PC-3 (cell line): Measurements from ENCODE around the gene UBE2C.

Experiments used
- EZH2 ChIP-seq: fragments of 300-600 bp; sonication (generic); IDR thresholded peaks from one replicate; pipeline ENCODE4 v1.6.1; 2017; ENCODE audit warnings: antibody characterized with exemption, mild to moderate bottlenecking, low read length; ENCODE audit not compliant: unreplicated experiment
- EZH2phosphoT487 ChIP-seq: fragments of 300-600 bp; sonication (generic); IDR thresholded peaks from 2 replicates; pipeline ENCODE4 v1.6.1; 2018; ENCODE audit warnings: mild to moderate bottlenecking, antibody characterized with exemption, low read length, borderline replicate concordance
- TF ChIP-seq, protein P1 (sequence below): fragments of 300-600 bp; sonication (generic); conservative IDR thresholded peaks from 2 replicates; pipeline ENCODE4 v1.5.1; 2017; ENCODE audit warnings: antibody characterized with exemption, low read depth, mild to moderate bottlenecking, low read length

DNA sequence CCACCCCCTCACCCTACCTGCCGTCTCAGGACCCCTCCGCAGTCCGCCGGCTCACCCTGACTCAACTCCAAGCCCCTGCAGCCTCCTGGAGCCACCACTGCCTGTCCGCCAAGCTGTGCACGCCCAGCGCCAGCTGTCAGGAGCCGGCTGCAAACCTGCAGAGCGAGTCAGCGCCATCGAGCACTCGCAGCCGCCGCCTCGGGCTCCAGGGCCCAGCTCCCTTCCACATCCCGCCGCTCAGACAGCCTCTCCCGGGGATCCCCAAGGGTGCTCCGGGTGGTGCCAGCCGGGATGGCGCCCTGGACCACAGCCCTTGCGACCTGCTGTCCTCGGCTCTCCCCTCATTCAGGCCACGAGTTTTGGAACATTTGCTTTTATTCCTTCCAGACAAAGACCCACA, 10.4 kb downstream of the UBE2C start:
- TF ChIP-seq, protein P1, sequence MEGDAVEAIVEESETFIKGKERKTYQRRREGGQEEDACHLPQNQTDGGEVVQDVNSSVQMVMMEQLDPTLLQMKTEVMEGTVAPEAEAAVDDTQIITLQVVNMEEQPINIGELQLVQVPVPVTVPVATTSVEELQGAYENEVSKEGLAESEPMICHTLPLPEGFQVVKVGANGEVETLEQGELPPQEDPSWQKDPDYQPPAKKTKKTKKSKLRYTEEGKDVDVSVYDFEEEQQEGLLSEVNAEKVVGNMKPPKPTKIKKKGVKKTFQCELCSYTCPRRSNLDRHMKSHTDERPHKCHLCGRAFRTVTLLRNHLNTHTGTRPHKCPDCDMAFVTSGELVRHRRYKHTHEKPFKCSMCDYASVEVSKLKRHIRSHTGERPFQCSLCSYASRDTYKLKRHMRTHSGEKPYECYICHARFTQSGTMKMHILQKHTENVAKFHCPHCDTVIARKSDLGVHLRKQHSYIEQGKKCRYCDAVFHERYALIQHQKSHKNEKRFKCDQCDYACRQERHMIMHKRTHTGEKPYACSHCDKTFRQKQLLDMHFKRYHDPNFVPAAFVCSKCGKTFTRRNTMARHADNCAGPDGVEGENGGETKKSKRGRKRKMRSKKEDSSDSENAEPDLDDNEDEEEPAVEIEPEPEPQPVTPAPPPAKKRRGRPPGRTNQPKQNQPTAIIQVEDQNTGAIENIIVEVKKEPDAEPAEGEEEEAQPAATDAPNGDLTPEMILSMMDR = no peak
- TF ChIP-seq EZH2 = no peak
- TF ChIP-seq EZH2phosphoT487 = no peak
